ENCODE measurements around the gene COX10.
"Not testable (repeated sequence)": the region's sequence is repeated elsewhere in the genome, so short reads cannot be mapped to it uniquely, and the experiment has no call there.

The COX10 gene

GRCh38 chr17:14211246-14211645 lies 141.9 kb downstream of the COX10 start:
- no peak for DNase-seq

- no peak for DNase-seq
Observed at GRCh38 chr17:14211801-14212200, 142.5 kb downstream of the COX10 start.

GRCh38 chr17:14212401-14212800 lies 143.1 kb downstream of the COX10 start:
- no peak for DNase-seq

- no peak for DNase-seq
Observed at GRCh38 chr17:14214271-14214670, 145.0 kb downstream of the COX10 start.

GRCh38 chr17:14222611-14223010 lies 153.3 kb downstream of the COX10 start:
- DNase-seq, result no peak

GRCh38 chr17:14225254-14225980 lies 156.1 kb downstream of the COX10 start:
- no peak for DNase-seq

- DNase-seq, result no peak
Observed at GRCh38 chr17:14227052-14227451, 157.7 kb downstream of the COX10 start.

- no peak for DNase-seq
Observed at GRCh38 chr17:14228903-14229302, 159.6 kb downstream of the COX10 start.

GRCh38 chr17:14231187-14231586 lies 161.9 kb downstream of the COX10 start:
- DNase-seq, result not testable (repeated sequence)

GRCh38 chr17:14235047-14235446 lies 165.7 kb downstream of the COX10 start:
- not testable (repeated sequence) for DNase-seq

GRCh38 chr17:14236032-14236431 lies 166.7 kb downstream of the COX10 start:
- not testable (repeated sequence) for DNase-seq

GRCh38 chr17:14236762-14237161 lies 167.5 kb downstream of the COX10 start, which contains the start of gene CDRT15:
CDRT15 (minus strand) TSS chr17:14236862; CDS start chr17:14236833, 29 bp downstream.
- not testable (repeated sequence) for DNase-seq

GRCh38 chr17:14239271-14239670 lies 170.0 kb downstream of the COX10 start:
- DNase-seq, result not testable (repeated sequence)

GRCh38 chr17:14245002-14245401 lies 175.7 kb downstream of the COX10 start:
- no peak for DNase-seq

GRCh38 chr17:14245629-14246028 lies 176.3 kb downstream of the COX10 start:
- no peak for DNase-seq

Measured in cerebellar nuclear complex (tissue), 1 donor.